Glomerular endothelial cell (primary cell): ENCODE results near the gene MOB2. TPM values are rescaled to one million over a fixed set of nuclear protein-coding genes. Genes with fewer than 3 reads are reported as not detected.
"Not testable (repeated sequence)": the region's sequence is repeated elsewhere in the genome, so short reads cannot be mapped to it uniquely, and the experiment has no call there.

Source experiments
- DNase-seq: peaks from one replicate; pipeline ENCODE4 v3.0.0-alpha.2; 2011; ENCODE audit warnings: low read depth, low spot score; ENCODE audit errors: extremely low read depth
- total RNA-seq: library from RNA; depleted of rRNA; stranded (reverse); fragments of >200 nt; gene quantifications from 2 replicates; pipeline ENCODE4 v1.2.3, GENCODE V29; 2015

MOB2 gene
- total RNA-seq, 1 donor from 2014 or later = 34.6 TPM

- no peak for DNase-seq
These were observed 57.7 kb downstream of the MOB2 start for GRCh38 chr11:1428762-1429316.

GRCh38 chr11:1425439-1425838, 61.1 kb downstream of the MOB2 start:
- DNase-seq = no peak

DNA sequence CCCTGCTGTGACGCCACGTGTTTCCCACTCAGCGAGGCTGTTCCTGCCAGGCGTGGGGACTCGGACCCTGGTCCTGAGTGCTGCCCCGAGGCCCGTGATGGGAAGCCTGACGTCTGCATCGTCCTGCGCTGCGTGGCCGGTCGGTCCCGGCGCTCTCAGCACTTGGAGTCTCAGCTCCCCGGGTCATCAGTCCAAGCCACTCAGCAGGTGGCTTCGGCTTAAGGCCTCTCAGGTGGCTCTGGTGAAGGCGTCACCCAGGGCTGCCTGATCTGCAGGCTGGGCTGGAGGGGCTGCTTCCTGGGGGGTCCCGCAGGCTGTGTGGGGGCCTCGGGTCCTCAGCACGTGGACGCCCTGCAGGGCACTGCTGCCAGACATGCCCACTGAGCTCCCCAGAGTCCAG, 61.6 kb downstream of the MOB2 start:
- DNase-seq = no peak

DNA sequence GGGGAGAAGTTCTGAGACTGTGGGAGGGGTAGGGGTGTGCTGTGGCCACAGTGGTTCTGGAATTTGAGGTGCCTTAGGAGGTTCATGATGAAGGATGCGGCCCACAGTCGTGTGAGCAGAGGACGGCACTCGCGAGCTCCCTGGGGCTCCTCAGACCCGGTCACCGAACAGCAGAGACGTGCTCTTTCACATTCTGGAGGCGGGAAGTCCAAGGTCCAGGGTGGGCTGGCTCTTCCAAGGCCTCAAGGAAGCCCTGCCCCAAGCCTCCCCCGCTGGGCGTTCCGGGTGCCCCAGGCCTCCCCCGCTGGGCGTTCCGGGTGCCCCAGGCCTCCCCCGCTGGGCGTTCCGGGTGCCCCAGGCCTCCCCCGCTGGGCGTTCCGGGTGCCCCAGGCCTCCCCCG, 63.2 kb downstream of the MOB2 start:
- not testable (repeated sequence) for DNase-seq

- DNase-seq = no peak
These were observed 63.6 kb downstream of the MOB2 start for GRCh38 chr11:1422981-1423380.

- no peak for DNase-seq
These were observed 64.1 kb downstream of the MOB2 start for GRCh38 chr11:1422481-1422880.

DNA sequence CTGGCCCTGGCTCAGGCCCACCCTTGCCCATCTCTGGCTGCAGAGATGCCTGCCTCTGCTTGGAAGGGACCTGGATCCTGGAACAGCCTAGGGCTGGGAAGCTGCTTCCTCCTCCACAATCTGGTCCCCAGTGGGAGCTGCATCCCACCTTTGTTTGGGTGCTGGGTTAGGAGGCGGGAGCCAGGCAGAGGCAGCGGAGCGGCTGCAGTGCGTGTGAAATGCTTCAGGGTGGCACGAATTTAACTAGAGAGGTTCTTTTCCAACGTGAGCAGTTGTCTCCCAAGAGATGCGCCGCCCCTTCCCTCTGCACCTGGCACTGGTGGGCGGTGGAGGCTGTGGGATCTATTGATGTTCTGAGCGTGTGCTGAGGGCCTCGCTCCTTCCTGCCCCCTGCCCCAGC, 65.3 kb downstream of the MOB2 start:
- no peak for DNase-seq

DNA sequence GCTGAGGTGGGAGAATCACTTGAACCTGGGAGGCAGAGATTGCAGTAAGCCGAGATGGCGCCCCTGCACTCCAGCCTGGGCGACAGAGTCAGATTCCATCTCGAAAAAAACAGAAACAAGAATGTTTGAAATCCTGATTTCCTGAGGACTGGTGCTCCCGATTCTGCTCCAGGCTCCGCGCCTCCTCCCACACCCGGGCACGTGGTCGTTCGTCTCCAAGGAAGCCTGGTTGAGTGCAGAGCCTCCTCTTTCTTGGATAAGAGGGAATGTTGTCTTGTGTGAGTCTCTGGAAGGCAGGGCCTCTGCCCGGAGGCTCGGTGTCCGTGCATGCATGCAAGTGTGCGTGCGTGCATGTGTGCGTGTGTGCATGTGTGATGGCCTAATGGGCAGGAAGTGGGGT, 66.8 kb downstream of the MOB2 start:
- no peak for DNase-seq

Other genes starting within 250 kb of the MOB2 start
- 57.4 and 64.3 TPM in 2 replicates for gene TOLLIP, start 177.1 kb downstream of the MOB2 start, total RNA-seq
- 0.15 and 0.93 TPM in 2 replicates for gene BRSK2, start 96.8 kb downstream of the MOB2 start, total RNA-seq
- 5.9 and 8.9 TPM in 2 replicates for gene DUSP8, start 85.5 kb upstream of the MOB2 start, total RNA-seq
- gene KRTAP5-1, start 98.5 kb upstream of the MOB2 start, total RNA-seq = not detected in 2 replicates
- not detected in 2 replicates for gene KRTAP5-2, start 111.5 kb upstream of the MOB2 start, total RNA-seq
- gene KRTAP5-3, start 121.7 kb upstream of the MOB2 start, total RNA-seq = not detected in 2 replicates
- not detected in 2 replicates for gene KRTAP5-4, start 135.4 kb upstream of the MOB2 start, total RNA-seq
- gene KRTAP5-5, start 143.0 kb upstream of the MOB2 start, total RNA-seq = not detected in 2 replicates
- gene KRTAP5-6, start 210.4 kb upstream of the MOB2 start, total RNA-seq = not detected in 2 replicates